Endothelial cell (in vitro differentiated cells): Measurements from ENCODE around the gene HINT2. TPM values are rescaled to one million over a fixed set of nuclear protein-coding genes. Genes with fewer than 3 reads are reported as not detected.
A peak's percentile ranks its signal among the peaks of the same experiment; 100 is the strongest.

Experiments
- DNase-seq: peaks from one replicate; pipeline ENCODE4 v3.0.0; 2021; ENCODE audit warnings: low spot score
- H3K27ac Mint-ChIP-seq: one replicate; pipeline ENCODE4 v1.8.0; 2021; ENCODE audit warnings: mixed read lengths, inconsistent platforms; ENCODE audit not compliant: unreplicated experiment
- H3K27me3 Mint-ChIP-seq: one replicate; pipeline ENCODE4 v1.8.0; 2021; ENCODE audit warnings: mild to moderate bottlenecking, moderate library complexity, mixed read lengths, inconsistent platforms; ENCODE audit not compliant: unreplicated experiment
- H3K36me3 Mint-ChIP-seq: one replicate; pipeline ENCODE4 v1.8.0; 2021; ENCODE audit warnings: mild to moderate bottlenecking, low read depth, mixed read lengths, inconsistent platforms; ENCODE audit not compliant: unreplicated experiment
- H3K4me1 Mint-ChIP-seq: one replicate; pipeline ENCODE4 v1.8.0; 2021; ENCODE audit warnings: mild to moderate bottlenecking, mixed read lengths, inconsistent platforms; ENCODE audit not compliant: unreplicated experiment
- H3K4me3 Mint-ChIP-seq: one replicate; pipeline ENCODE4 v1.8.0; 2021; ENCODE audit warnings: mild to moderate bottlenecking, mixed read lengths, inconsistent platforms; ENCODE audit not compliant: unreplicated experiment
- H3K9me3 Mint-ChIP-seq: one replicate; pipeline ENCODE4 v1.8.0; 2021; ENCODE audit warnings: mixed read lengths, inconsistent platforms; ENCODE audit not compliant: unreplicated experiment
- CTCF ChIP-seq: fragments of 200-600 bp; sonication (generic); IDR thresholded peaks from one replicate; pipeline ENCODE4 v1.5.0; 2021; ENCODE audit warnings: antibody characterized with exemption; ENCODE audit not compliant: unreplicated experiment
- total RNA-seq: library from RNA; stranded (reverse); fragmentation: NEBNext Ultra II Directional; extraction: Animal tissue kit (Norgen Biotek cat#: 25700); gene quantifications from one replicate; pipeline ENCODE4 v1.2.1, GENCODE V29; 2021; ENCODE audit not compliant: unreplicated experiment

Gene HINT2
- total RNA-seq, 1 donor from 2014 or later: 43.3 TPM

GRCh38 chr9:35840881-35841644 lies 26.2 kb upstream of the HINT2 start:
- Mint-ChIP-seq H3K27ac (no peak overlapping the region), H3K4me3 (no peak overlapping the region), H3K4me1 (peaks cover 28% of the 10 kb centered on the region), H3K36me3 (peaks cover 3% of the 10 kb centered on the region), H3K9me3 (no peaks in the 10 kb centered on the region), H3K27me3 (peaks cover 5% of the 10 kb centered on the region)
- no peak for TF ChIP-seq CTCF
- DNase-seq: no peak

GRCh38 chr9:35839926-35840325 lies 25.1 kb upstream of the HINT2 start:
- no peak for TF ChIP-seq CTCF
- H3K27me3 Mint-ChIP-seq: peaks cover 3% of the 10 kb centered on the region
- peaks cover 3% of the 10 kb centered on the region for H3K36me3 Mint-ChIP-seq
- no peak overlapping the region for H3K4me3 Mint-ChIP-seq
- no peaks in the 10 kb centered on the region for H3K9me3 Mint-ChIP-seq
- H3K27ac Mint-ChIP-seq: no peak overlapping the region
- H3K4me1 Mint-ChIP-seq: peaks cover 29% of the 10 kb centered on the region
- no peak for DNase-seq

DNA sequence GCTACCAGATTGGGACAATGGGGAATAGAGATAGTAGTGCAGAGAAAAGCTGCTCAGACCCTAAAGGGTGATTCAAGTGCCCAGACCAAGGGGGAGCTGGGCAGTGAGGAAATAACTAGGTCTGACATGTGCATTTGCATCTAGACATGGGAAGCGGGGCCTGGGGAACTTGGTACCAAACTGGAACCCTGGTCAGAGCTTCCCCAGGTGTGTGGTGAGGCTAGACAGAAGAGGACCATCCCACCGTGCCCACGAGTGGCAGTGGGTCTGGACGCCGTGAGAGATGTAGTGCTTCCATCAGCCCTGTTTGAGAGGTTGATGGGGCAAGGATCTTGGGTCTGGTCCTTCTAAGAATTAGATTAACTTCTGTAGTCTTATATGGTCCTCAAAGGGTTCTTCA lies 21.8 kb upstream of the HINT2 start:
- no peak for DNase-seq
- no peak overlapping the region for H3K4me3 Mint-ChIP-seq
- no peak overlapping the region for H3K27ac Mint-ChIP-seq
- no peak for TF ChIP-seq CTCF
- H3K9me3 Mint-ChIP-seq: no peaks in the 10 kb centered on the region
- H3K27me3 Mint-ChIP-seq: peaks cover 19% of the 10 kb centered on the region
- H3K36me3 Mint-ChIP-seq: peaks cover 8% of the 10 kb centered on the region
- peaks cover 30% of the 10 kb centered on the region for H3K4me1 Mint-ChIP-seq

DNA sequence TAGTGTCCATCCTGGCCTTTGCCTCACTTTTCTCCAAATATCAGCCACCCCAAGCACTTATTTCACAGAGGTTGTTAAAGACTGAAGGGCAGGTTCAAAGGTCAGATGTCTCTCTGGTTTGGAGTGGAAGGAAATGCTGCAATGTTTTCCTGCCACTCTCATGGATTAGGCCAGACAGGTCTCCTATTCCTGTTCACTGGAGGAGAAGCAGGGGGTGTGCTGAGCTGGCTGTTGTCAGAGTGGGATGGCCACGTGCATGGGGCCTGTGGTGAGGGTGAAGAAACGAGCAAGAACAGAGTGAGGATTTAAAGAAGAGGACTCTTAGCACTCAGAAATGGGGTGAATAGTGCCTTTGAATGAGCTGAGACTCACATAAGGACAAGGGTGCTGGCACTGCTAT lies 20.9 kb upstream of the HINT2 start:
- no peaks in the 10 kb centered on the region for H3K9me3 Mint-ChIP-seq
- TF ChIP-seq CTCF: no peak
- peak overlapping the region; percentile 61 for H3K4me3 Mint-ChIP-seq
- DNase-seq: no peak
- no peak overlapping the region for H3K27ac Mint-ChIP-seq
- H3K4me1 Mint-ChIP-seq: peaks cover 30% of the 10 kb centered on the region
- peaks cover 8% of the 10 kb centered on the region for H3K36me3 Mint-ChIP-seq
- H3K27me3 Mint-ChIP-seq: peaks cover 19% of the 10 kb centered on the region

DNA sequence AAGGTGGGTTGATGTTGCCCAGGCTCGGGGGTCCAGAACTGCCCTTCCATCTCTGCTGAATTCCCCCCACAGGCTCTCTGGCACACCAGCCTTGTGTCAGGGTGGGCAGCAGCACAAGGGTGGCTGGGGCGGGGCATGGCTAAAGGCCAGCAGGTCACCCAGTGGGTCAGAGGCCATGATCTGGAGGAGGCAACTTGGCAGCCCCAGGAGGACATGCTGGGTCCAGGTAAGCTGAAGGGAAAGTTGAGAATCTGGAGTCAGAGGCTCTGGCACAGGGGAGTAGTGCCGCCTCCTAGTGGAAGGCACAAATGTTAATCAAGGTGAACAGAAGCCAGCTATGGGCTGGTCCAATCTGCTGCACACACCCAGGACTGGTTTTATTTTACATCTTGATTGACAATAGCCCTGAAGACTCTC lies 20.4 kb upstream of the HINT2 start:
- DNase-seq: no peak
- Mint-ChIP-seq H3K27me3 (peaks cover 22% of the 10 kb centered on the region), H3K4me3 (no peak overlapping the region), H3K27ac (no peak overlapping the region), H3K9me3 (no peaks in the 10 kb centered on the region), H3K36me3 (peaks cover 8% of the 10 kb centered on the region), H3K4me1 (peaks cover 32% of the 10 kb centered on the region)
- no peak for TF ChIP-seq CTCF
